Activated B cell treated with CpG ODN at 0.5 μM for 24 hours (primary cell): ENCODE results near the gene REM1. TPM values are rescaled to one million over a fixed set of nuclear protein-coding genes. Genes with fewer than 3 reads are reported as not detected.

Source experiments
- ATAC-seq: fragments of 200-7000 bp; cut with Tn5 transposase; one replicate; pipeline ENCODE4 v1.10.0; 2021; ENCODE audit warnings: low read depth, mild to moderate bottlenecking, moderate library complexity
- CTCF ChIA-PET: fragments of 350-600 bp; sonication (Branson Sonifier 250); formaldehyde crosslinking; loops from one replicate; lab custom pipeline; 2021; ENCODE audit warnings: antibody characterized with exemption; lab: Charles Lee
- POLR2A ChIA-PET: fragments of 350-600 bp; sonication (Branson Sonifier 250); formaldehyde crosslinking; loops from one replicate; lab custom pipeline; 2021; ENCODE audit warnings: antibody characterized with exemption; lab: Charles Lee
- DNase-seq: peaks from one replicate; pipeline ENCODE4 v3.0.0; 2022
- H3K27ac Mint-ChIP-seq: one replicate; pipeline ENCODE4 v1.8.0; 2020; ENCODE audit warnings: mixed read lengths
- H3K27me3 Mint-ChIP-seq: one replicate; pipeline ENCODE4 v1.8.0; 2021; ENCODE audit warnings: mixed read lengths
- H3K36me3 Mint-ChIP-seq: one replicate; pipeline ENCODE4 v1.8.0; 2021; ENCODE audit warnings: low read depth, mixed read lengths
- H3K4me1 Mint-ChIP-seq: one replicate; pipeline ENCODE4 v1.8.0; 2021; ENCODE audit warnings: mixed read lengths
- H3K4me3 Mint-ChIP-seq: one replicate; pipeline ENCODE4 v1.8.0; 2020; ENCODE audit warnings: mild to moderate bottlenecking, mixed read lengths
- H3K9me3 Mint-ChIP-seq: one replicate; pipeline ENCODE4 v1.8.0; 2020; ENCODE audit warnings: mixed read lengths
- intact Hi-C: fragments of 100-400 bp; cut with micrococcal nuclease; formaldehyde crosslinking; loops from one replicate; pipeline ENCODE4 v1.15.1; 2024
- total RNA-seq: library from RNA; stranded (reverse); gene quantifications from 2 replicates; pipeline ENCODE4 v1.2.3, GENCODE V29; 2022
- TF ChIP-seq, protein P1 (sequence below): fragments of 200-600 bp; IDR thresholded peaks from one replicate; pipeline ENCODE4 v1.8.0; 2022; ENCODE audit warnings: antibody characterized with exemption, mild to moderate bottlenecking

Gene REM1
- total RNA-seq, 1 donor from 2014 or later = not detected

DNA sequence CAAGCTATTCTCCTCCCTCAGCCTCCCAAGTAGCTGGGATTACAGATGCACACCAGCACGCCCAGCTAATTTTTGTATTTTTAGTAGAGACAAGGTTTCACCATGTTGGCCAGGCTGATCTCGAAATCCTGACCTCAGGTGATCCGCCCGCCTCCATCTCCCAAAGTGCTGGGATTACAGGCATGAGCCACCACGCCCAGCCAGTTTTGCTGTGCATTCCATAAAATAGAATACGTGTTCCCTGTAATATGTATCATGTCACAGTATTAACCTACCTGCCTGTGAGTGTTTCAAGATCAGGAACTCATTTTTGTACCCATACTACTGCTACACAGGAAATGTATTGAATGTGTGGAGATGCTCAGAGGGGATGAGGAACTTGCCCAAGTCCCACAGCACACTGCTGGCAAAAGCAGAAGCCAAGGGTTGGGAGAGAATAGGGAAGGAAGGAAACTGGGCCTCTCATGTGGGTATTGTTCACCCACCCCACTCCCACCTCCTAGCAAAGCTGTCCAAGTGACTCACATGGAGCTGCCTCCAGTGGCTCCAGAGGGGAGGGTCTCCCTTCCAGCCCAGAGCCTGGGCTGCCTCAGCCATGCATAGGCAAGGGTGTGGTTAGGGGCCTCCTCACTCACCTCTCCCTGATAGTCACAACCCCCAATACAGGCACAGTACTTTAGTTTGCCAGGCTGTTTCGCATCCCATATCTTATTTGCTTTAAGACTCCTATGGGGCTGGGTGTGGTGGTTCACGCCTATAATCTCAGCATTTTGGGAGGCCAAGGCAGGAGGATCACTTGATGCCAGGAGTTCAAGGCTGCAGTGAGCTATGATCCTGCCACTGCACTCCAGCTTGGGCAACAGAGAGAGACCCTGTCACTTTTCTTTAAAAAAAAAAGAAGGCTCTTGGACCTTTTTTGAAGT lies 48.5 kb downstream of the REM1 start:
- Mint-ChIP-seq H3K27me3 (no peaks in the 10 kb centered on the region), H3K36me3 (peaks cover 53% of the 10 kb centered on the region), H3K9me3 (no peaks in the 10 kb centered on the region), H3K4me1 (peaks cover 17% of the 10 kb centered on the region), H3K4me3 (no peak overlapping the region), H3K27ac (no peak overlapping the region)
- TF ChIP-seq, protein P1, sequence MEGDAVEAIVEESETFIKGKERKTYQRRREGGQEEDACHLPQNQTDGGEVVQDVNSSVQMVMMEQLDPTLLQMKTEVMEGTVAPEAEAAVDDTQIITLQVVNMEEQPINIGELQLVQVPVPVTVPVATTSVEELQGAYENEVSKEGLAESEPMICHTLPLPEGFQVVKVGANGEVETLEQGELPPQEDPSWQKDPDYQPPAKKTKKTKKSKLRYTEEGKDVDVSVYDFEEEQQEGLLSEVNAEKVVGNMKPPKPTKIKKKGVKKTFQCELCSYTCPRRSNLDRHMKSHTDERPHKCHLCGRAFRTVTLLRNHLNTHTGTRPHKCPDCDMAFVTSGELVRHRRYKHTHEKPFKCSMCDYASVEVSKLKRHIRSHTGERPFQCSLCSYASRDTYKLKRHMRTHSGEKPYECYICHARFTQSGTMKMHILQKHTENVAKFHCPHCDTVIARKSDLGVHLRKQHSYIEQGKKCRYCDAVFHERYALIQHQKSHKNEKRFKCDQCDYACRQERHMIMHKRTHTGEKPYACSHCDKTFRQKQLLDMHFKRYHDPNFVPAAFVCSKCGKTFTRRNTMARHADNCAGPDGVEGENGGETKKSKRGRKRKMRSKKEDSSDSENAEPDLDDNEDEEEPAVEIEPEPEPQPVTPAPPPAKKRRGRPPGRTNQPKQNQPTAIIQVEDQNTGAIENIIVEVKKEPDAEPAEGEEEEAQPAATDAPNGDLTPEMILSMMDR = no peak
- intact Hi-C loops = no loop called here
- ATAC-seq (no peak), DNase-seq (no peak)
- ChIA-PET POLR2A (no interaction called here), CTCF (no interaction called here)

DNA sequence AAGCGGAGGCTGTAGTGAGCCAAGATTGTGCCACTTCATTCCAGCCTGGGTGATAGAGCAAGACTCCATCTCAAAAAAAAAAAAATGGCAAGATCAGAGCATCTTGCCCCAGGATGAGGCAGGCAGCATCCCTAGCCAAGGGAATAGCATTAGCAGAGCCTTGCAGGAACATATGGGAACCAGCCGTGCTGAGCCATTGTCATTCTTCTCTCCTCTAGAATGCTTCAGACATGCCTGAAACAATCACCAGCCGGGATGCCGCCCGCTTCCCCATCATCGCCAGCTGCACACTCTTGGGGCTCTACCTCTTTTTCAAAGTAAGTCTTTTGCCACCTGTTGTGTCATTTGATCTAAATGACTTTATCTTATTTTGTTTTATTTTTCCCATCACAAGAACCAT lies 52.2 kb downstream of the REM1 start:
- DNase-seq = no peak
- H3K27me3 Mint-ChIP-seq = no peaks in the 10 kb centered on the region
- no peak overlapping the region for H3K27ac Mint-ChIP-seq
- intact Hi-C loops = no loop called here
- H3K9me3 Mint-ChIP-seq = no peaks in the 10 kb centered on the region
- H3K4me3 Mint-ChIP-seq = no peak overlapping the region
- ATAC-seq = no peak
- TF ChIP-seq, protein P1 = no peak
- ChIA-PET POLR2A (no interaction called here), CTCF (no interaction called here)
- H3K4me1 Mint-ChIP-seq = peaks cover 4% of the 10 kb centered on the region
- H3K36me3 Mint-ChIP-seq = peaks cover 62% of the 10 kb centered on the region

Other genes with a start within 250 kb of the REM1 start
- gene DEFB115, start 217.6 kb upstream of the REM1 start, total RNA-seq = not detected in 2 replicates
- gene DEFB116, start 166.7 kb upstream of the REM1 start, total RNA-seq = not detected in 2 replicates
- not detected in 2 replicates for gene DEFB118, start 106.7 kb upstream of the REM1 start, total RNA-seq
- not detected in 2 replicates for gene DEFB119, start 84.7 kb upstream of the REM1 start, total RNA-seq
- gene DEFB121, start 69.1 kb upstream of the REM1 start, total RNA-seq = not detected in 2 replicates
- gene DEFB123, start 34.7 kb upstream of the REM1 start, total RNA-seq = not detected in 2 replicates
- not detected in 2 replicates for gene DEFB124, start 161 bp upstream of the REM1 start, total RNA-seq
- 77.5 and 90.9 TPM in 2 replicates for gene HM13, start 39.2 kb downstream of the REM1 start, total RNA-seq
- 0.20 and 0.60 TPM in 2 replicates for gene ID1, start 130.0 kb downstream of the REM1 start, total RNA-seq
- gene COX4I2, start 162.6 kb downstream of the REM1 start, total RNA-seq = not detected in 2 replicates
- 53.4 and 60.4 TPM in 2 replicates for gene BCL2L1, start 247.6 kb downstream of the REM1 start, total RNA-seq